AG09319 (cell line): ENCODE data around the gene IL1RAPL1.

ENCODE experiments used
- DNase-seq: peaks from one replicate; pipeline ENCODE4 v3.0.0-alpha.2; 2010; ENCODE audit warnings: low read depth; ENCODE audit errors: extremely low read depth
- TF ChIP-seq, protein P1 (sequence below): IDR thresholded peaks from 2 replicates; pipeline ENCODE4 v1.5.1; 2011; ENCODE audit warnings: low read depth, mild to moderate bottlenecking, inconsistent platforms, low read length, moderate library complexity

IL1RAPL1 gene

GRCh38 chrX:29547877-29548276, 960.6 kb downstream of the IL1RAPL1 start:
- no peak for DNase-seq
- TF ChIP-seq, protein P1, sequence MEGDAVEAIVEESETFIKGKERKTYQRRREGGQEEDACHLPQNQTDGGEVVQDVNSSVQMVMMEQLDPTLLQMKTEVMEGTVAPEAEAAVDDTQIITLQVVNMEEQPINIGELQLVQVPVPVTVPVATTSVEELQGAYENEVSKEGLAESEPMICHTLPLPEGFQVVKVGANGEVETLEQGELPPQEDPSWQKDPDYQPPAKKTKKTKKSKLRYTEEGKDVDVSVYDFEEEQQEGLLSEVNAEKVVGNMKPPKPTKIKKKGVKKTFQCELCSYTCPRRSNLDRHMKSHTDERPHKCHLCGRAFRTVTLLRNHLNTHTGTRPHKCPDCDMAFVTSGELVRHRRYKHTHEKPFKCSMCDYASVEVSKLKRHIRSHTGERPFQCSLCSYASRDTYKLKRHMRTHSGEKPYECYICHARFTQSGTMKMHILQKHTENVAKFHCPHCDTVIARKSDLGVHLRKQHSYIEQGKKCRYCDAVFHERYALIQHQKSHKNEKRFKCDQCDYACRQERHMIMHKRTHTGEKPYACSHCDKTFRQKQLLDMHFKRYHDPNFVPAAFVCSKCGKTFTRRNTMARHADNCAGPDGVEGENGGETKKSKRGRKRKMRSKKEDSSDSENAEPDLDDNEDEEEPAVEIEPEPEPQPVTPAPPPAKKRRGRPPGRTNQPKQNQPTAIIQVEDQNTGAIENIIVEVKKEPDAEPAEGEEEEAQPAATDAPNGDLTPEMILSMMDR: no peak

- TF ChIP-seq, protein P1: no peak
- no peak for DNase-seq
These were observed 966.3 kb downstream of the IL1RAPL1 start for GRCh38 chrX:29553542-29553941.

DNA sequence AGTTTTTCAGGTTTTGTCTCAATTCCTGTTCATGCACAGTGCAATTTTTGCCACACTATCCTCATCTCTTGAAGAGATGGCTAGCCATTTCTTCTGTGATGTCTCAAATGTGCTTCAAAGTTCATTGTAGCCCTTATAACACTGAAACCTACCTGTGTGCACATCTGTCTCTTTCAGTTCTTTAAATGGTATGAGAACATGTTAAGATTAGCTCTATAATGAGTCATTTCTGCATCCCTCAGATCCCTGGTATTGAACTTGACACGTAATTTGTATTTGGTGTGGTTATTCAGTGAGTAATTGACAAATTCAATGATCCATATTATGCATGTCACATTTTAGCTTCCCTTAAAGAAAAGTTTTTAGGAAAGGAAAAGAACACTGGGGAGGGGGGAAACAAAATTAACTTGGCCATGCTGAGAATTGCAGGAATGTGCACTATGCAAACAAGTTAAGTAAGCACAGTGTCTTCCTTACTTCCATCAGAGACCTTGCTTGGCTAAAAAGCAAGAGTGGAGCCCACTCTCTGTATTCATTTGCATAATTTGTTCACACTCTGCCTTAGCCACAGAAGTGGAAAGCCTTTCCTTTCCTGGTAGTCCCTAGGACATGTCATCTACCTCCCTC, 968.3 kb downstream of the IL1RAPL1 start:
- TF ChIP-seq, protein P1: no peak
- no peak for DNase-seq

DNA sequence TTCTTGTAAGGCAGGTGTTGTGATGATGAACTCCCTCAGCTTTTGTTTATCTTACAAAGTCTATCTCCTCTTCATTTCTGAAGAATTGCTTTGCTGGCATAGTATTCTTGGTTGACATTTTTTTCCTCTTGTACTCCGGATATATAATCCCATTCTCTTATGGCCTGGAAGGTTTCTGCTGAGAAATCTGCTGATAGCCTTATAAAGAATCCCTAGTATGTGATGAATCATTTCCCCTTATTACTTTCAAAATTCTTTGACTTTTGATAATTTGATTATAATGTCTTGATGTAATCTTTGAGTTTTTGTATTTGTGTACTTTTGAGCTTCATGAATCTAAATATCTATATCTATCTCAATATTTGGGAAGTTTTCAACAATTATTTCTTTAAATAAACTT, 972.8 kb downstream of the IL1RAPL1 start:
- TF ChIP-seq, protein P1: no peak

DNA sequence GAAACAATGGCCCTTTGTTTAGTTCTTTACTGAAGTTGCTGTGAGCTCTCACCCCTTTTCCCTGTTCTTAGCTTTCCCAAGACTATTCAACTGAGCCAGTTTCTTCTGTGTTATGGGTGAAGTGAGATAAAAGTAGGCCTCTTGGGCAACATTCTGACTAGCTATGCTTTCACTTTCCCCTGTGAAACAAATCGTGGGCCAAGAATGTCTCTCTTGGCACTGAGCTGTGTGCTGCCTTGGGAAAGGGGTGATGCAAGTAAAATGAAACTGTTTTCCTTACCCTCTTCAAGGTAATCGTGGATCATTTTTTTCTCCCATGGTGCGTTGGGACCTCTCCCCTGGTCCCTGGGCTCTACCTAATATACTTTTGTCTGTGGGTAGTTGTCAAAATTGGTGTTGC, 974.2 kb downstream of the IL1RAPL1 start:
- TF ChIP-seq, protein P1: no peak
- DNase-seq: peak; percentile 5

More for the DNA sequence above, 972.8 kb downstream of the IL1RAPL1 start:
- DNase-seq: no peak

DNA sequence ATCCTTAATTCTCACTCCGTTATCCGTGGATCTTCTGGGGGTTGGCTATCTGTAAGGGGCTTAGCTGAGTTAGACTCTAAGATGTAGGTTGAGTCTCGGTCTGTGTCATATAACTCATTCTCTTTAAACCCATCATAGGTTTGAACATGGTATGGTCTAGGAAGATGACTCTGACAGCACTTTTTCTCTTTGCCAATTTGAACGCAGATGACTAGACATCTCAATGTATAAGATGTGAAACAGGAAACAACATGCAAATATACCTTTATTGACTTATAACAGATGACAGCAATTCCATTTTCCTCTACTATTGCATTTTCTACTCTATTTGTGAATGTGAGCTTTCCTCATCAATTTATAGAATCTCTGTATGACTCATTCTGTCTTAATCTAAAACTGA, 993.3 kb downstream of the IL1RAPL1 start:
- TF ChIP-seq, protein P1: no peak

GRCh38 chrX:29581223-29581622, 994.0 kb downstream of the IL1RAPL1 start:
- TF ChIP-seq, protein P1: no peak

More for the DNA sequence above, 993.3 kb downstream of the IL1RAPL1 start:
- no peak for DNase-seq

More at GRCh38 chrX:29581223-29581622, 994.0 kb downstream of the IL1RAPL1 start:
- no peak for DNase-seq
